Activated naive CD8-positive, alpha-beta T cell (primary cell): Measurements from ENCODE around the gene SLC16A5.
"Not testable (repeated sequence)": the region's sequence is repeated elsewhere in the genome, so short reads cannot be mapped to it uniquely, and the experiment has no call there.

Experiments used
- H3K27ac Mint-ChIP-seq: one replicate; pipeline ENCODE4 v1.8.0; 2021; ENCODE audit warnings: mixed read lengths
- H3K27me3 Mint-ChIP-seq: one replicate; pipeline ENCODE4 v1.8.0; 2021; ENCODE audit warnings: mixed read lengths
- H3K36me3 Mint-ChIP-seq: one replicate; pipeline ENCODE4 v1.8.0; 2021; ENCODE audit warnings: mixed read lengths
- H3K4me1 Mint-ChIP-seq: one replicate; pipeline ENCODE4 v1.8.0; 2021; ENCODE audit warnings: low read depth, mixed read lengths
- H3K4me3 Mint-ChIP-seq: one replicate; pipeline ENCODE4 v1.8.0; 2021; ENCODE audit warnings: mild to moderate bottlenecking, mixed read lengths
- H3K9me3 Mint-ChIP-seq: one replicate; pipeline ENCODE4 v1.8.0; 2021; ENCODE audit warnings: low read depth, mixed read lengths

SLC16A5 gene

GRCh38 chr17:75072909-75073308 lies 14.8 kb upstream of the SLC16A5 start:
- not testable (repeated sequence) for H3K27ac Mint-ChIP-seq, H3K4me1 Mint-ChIP-seq

DNA sequence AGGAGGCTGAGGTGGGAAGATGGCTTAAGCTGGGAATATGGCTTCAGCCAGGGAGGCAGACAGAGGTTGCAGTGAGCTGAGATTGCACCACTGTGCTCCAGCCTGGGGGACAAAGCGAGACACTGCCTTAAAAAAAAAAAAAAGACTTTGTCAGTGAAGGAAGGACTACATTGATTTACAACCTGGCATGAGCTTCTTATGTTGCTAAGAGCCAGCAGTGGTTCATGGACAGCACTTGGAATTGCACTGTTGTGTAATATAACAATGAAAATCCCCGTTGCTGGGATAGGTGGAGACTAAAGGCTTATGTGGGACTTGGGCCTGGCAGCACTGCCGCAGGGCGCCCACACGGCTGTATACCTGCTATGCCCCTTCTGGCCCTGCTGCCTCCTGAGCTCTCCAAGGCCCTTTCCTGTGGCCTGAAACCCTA lies 14.1 kb upstream of the SLC16A5 start:
- Mint-ChIP-seq H3K36me3 (no peaks in the 10 kb centered on the region), H3K4me1 (peaks cover 10% of the 10 kb centered on the region), H3K27me3 (no peaks in the 10 kb centered on the region), H3K9me3 (no peaks in the 10 kb centered on the region), H3K27ac (no peak overlapping the region), H3K4me3 (no peak overlapping the region)

More at GRCh38 chr17:75072909-75073308, 14.8 kb upstream of the SLC16A5 start:
- not testable (repeated sequence) for H3K9me3 Mint-ChIP-seq, H3K36me3 Mint-ChIP-seq, H3K27me3 Mint-ChIP-seq, H3K4me3 Mint-ChIP-seq

DNA sequence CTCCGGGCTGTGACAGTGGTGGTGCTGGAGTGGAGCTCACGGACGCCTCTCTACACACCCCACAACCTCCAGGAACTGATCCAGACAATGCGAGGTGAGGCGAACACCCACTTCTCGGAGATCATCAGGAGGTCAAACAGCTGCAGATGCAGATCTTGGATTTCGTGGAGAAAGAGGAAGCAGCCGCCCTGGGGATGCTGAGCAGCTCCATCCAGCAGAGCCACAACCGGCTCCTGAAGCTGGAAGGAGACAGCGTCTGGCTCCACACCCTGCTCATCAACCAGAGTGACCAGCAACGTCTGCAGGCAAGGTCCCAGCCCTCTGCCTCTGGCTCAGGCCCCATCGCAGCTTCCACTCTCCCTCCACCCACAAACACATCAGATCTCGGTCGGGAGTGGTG lies 13.2 kb upstream of the SLC16A5 start:
- no peaks in the 10 kb centered on the region for H3K27me3 Mint-ChIP-seq
- H3K4me3 Mint-ChIP-seq = no peak overlapping the region

DNA sequence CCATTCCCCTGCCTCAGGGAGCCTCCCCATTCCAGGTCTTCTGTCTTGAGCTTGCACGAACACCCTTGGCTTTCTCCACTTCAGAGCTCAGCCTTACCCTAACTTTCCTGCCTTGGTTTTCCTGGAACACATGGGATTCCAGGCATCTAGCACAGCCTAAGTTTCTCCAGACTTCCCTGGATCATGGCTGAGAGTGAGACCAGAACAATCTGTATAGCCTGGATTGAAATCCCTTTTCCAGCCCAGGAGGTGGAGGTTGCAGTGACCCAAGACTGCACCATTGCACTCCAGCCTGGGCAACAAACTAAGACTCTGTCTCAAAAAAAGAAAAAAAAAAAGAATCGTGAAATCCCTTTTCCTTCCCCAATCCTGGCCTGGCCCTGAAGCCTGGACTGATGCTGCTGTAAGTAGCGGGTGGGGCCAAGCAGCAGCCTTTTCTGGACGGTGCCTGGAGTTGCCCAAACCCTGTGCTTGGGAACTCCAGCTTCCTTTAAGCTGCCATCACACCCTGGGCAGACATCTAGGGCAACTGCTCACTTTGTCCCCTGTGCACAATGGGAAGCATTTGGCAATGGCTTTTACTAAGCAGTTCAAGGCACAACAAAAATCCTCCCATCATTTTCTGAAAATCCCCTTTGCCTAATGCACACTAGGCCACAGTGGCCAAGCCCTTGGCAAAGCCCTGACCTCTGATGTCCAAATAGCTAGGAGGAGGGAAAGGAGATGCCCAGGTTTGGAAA lies 12.0 kb upstream of the SLC16A5 start:
- Mint-ChIP-seq H3K9me3 (no peaks in the 10 kb centered on the region), H3K4me3 (no peak overlapping the region), H3K4me1 (peaks cover 9% of the 10 kb centered on the region), H3K27me3 (no peaks in the 10 kb centered on the region), H3K36me3 (no peaks in the 10 kb centered on the region), H3K27ac (no peak overlapping the region)

More for the DNA sequence above, 13.2 kb upstream of the SLC16A5 start:
- Mint-ChIP-seq H3K27ac (no peak overlapping the region), H3K36me3 (no peaks in the 10 kb centered on the region), H3K4me1 (peaks cover 7% of the 10 kb centered on the region), H3K9me3 (no peaks in the 10 kb centered on the region)

DNA sequence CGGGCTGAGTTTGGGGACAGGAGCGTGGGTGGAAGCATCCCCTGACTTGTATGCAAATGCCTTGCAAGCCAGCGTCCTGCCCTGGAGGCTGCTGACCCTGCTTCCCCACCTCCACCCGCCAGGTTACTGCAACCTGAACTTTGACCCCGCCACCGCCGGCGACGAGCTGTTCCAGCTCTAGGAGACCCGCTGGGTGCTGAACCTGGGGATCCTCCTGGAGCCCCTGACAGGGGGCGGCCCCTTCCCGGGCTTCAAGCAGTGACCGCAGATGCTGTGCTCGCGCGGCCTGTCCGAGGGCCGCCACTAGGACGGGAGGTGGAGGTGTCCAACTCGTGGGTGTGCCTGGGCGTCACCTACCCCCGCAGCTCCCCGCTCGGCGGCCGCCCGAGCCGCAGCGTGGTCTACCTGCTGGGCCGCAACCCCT lies 10.7 kb upstream of the SLC16A5 start:
- Mint-ChIP-seq H3K27ac (no peak overlapping the region), H3K4me3 (peak overlapping the region; percentile 69), H3K27me3 (no peaks in the 10 kb centered on the region), H3K9me3 (no peaks in the 10 kb centered on the region), H3K36me3 (no peaks in the 10 kb centered on the region), H3K4me1 (peaks cover 9% of the 10 kb centered on the region)

DNA sequence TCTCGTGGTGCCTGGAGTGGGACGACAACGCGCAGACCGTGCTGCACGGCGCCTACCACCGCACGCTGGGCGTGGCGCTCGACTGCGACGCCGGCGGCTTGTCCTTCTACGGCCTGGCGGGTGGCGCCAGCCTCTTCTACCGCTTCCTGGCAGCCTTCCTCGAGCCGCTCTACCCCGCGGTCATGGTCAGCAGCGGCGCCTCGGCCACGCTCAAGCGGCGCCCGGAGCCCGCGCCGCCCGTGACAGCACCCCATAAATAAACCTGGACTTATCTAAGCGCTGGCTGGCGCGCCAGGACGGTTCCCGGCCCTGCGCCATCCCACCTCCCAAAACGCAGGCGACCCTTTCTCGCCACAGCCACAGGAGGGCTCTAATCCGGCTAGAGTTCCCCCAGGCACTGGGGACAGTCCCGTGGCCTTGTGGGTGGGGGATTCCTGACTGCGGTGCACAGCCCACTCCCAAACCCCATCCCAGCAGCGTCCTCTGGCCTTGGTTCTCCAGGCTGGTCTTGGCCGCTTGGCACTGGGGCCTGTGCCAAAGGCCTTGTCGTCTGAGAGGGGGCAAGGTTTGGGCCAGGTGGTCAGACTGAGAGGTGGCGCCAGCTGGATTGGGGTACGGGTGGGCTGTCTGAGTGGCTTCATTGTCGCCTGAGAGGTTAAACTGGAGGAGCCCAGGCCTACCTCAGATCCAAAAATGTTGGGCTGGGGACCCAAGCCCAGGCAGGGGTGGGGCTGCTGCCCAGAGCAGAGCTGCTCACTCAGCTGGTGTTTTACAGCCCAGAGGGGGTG lies 10.1 kb upstream of the SLC16A5 start:
- H3K36me3 Mint-ChIP-seq = no peaks in the 10 kb centered on the region
- H3K4me3 Mint-ChIP-seq = peak overlapping the region; percentile 69
- H3K27ac Mint-ChIP-seq = no peak overlapping the region
- H3K4me1 Mint-ChIP-seq = peaks cover 12% of the 10 kb centered on the region
- no peaks in the 10 kb centered on the region for H3K9me3 Mint-ChIP-seq
- H3K27me3 Mint-ChIP-seq = no peaks in the 10 kb centered on the region

DNA sequence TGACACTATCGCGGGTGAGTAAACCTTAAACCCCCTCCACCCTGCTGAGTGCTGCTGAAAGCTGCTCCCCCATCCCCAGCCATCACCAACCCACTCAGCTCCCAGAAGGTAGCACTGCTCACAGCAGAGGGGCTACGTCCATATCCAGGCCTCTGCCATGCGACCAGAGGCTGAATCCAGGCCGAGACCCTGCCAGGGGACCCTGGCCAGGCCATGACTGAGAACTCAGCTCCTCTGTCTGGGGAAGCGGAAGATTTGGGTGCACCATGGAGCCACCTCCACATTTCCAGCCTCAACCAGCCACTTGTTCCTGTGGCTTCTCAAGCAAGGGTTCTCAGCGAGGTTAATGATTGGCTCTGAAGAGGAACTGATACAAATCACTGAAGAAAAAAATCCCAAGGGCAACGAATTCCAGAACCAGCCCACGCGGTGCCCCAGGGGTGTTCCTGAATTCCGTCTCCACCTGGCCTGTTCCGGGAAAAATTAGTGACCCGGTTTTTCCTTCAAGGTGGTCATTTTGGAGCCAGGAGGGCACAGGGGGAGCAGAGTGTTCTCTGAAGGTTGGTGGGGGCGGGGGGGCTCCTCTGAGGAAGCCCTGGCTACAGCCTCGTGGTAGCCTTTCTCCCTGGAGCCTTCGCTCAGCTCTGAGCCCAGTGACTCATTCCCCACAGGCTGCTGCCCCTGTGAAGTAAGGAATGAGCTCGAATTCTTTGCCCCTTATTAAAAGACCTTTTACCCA lies 9.3 kb upstream of the SLC16A5 start:
- H3K27me3 Mint-ChIP-seq = no peaks in the 10 kb centered on the region
- H3K4me1 Mint-ChIP-seq = peaks cover 13% of the 10 kb centered on the region
- no peaks in the 10 kb centered on the region for H3K9me3 Mint-ChIP-seq
- H3K27ac Mint-ChIP-seq = no peak overlapping the region
- no peaks in the 10 kb centered on the region for H3K36me3 Mint-ChIP-seq
- no peak overlapping the region for H3K4me3 Mint-ChIP-seq

GRCh38 chr17:75079023-75079373 lies 8.8 kb upstream of the SLC16A5 start:
- Mint-ChIP-seq H3K4me1 (peaks cover 17% of the 10 kb centered on the region), H3K36me3 (no peaks in the 10 kb centered on the region), H3K27me3 (no peaks in the 10 kb centered on the region), H3K27ac (no peak overlapping the region), H3K4me3 (no peak overlapping the region), H3K9me3 (no peaks in the 10 kb centered on the region)

DNA sequence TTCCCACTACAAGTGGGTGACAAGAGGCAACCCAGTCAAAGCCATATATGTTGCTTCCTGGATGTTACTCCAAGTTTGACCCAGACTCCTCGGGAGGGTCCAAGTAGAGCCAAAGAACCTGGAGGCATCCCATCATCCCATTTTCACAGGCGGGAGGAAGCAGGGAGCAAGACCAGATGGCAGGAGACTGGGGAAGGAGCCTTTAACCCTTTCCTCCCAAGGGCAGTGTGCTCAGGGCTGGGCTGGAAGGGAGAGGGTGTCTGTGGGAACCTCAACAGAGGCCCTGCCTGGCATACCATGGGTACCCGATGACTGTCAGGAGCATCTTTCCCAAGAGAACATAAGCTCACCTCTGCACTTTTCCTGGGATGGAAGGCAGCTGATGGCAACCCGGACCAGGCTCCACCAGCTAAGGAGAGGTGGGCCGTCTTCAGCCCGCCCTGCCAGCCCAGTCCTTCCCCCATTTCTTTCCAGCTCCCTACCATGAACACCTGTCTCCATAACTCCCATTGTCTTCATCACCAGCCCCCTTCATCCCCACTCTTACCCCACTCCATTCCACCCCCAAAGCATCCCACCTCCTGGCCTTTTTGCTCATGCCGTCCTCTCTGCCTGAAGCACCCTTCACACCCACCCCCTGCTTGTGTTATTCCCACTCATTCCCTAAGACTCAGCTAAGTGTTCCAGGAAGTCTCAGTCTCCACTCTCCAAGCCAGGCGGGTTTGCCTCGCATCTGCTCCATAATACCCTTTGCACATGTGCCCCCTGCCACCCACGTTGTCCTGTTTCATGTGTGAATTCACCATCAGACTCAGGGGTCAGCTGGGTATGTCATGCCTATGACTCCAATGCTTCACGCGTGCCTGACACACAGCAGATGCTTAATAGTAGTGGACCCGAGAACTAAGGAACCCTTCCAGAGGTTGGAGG lies 5.9 kb upstream of the SLC16A5 start:
- H3K27ac Mint-ChIP-seq = no peak overlapping the region
- H3K4me1 Mint-ChIP-seq = peaks cover 28% of the 10 kb centered on the region
- H3K27me3 Mint-ChIP-seq = no peaks in the 10 kb centered on the region
- H3K4me3 Mint-ChIP-seq = no peak overlapping the region
- no peaks in the 10 kb centered on the region for H3K9me3 Mint-ChIP-seq
- H3K36me3 Mint-ChIP-seq = no peaks in the 10 kb centered on the region

- H3K4me3 Mint-ChIP-seq = no peak overlapping the region
- H3K27ac Mint-ChIP-seq = no peak overlapping the region
- no peaks in the 10 kb centered on the region for H3K27me3 Mint-ChIP-seq
- H3K4me1 Mint-ChIP-seq = peaks cover 28% of the 10 kb centered on the region
- no peaks in the 10 kb centered on the region for H3K36me3 Mint-ChIP-seq
- no peaks in the 10 kb centered on the region for H3K9me3 Mint-ChIP-seq
Observed at GRCh38 chr17:75082683-75083082, 5.1 kb upstream of the SLC16A5 start.

DNA sequence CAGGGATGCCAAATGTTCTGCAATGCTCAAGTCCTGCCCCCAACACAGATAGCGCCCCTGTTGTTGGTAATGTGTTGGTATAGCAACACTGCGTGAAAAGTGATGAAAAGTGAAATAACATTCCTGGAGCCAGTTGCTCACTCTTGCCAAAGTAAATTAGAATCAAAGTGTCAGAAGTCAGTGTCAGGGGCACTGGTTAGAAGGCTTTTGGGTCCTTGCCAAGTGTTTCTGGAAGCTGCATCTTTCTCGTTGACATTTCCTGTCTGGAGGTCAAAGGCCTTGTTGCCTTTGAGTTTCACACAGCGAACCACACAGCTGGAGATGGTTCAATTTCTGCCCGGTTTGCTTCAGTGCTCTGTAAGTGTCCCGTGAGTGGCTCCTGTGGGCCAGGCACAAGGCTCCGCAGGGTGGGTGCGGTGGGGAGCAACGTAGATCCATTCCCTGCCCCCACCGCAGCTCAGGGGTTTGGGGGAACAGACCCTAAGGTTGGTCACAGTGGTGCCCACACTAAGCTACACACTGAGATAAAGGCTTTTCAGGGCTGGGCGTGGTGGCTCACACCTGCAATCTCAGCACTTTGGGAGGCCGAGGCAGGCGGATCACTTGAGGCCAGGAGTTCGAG lies 3.6 kb upstream of the SLC16A5 start:
- Mint-ChIP-seq H3K9me3 (no peaks in the 10 kb centered on the region), H3K36me3 (no peaks in the 10 kb centered on the region), H3K27me3 (no peaks in the 10 kb centered on the region), H3K27ac (peak overlapping the region; percentile 46), H3K4me3 (no peak overlapping the region), H3K4me1 (peaks cover 34% of the 10 kb centered on the region)

DNA sequence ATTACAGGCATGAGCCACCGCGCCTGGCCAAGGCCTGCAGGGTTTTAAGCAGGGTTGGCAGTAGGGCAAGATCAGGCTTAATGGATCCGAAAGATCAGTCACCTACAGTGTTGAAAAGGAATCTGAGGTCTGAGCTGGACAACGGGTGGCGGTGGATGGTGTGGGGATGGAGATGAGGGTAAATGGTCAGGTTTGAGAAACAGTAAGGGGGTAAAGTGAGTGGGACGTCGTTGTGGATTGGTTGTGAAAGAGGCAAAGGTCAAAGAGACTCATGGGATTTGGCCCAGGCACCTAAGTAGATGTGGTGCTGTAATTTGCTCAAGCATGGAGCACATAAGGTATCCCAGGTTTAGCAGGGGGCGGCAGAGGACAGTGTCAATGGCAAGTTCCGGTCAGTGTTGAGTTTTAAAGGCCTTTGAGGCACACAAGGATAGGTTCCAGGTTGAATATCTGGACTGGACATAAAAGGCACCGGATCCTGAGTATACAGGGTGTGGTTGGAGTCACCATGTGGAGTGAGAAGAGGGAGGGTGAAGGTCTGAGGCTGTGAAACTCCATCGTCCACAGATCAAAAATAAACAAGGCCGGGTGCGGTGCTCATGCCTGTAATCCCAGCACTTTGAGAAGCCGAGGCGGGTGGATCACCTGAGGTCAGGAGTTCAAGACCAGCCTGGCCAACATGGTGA lies 1.1 kb upstream of the SLC16A5 start:
- H3K27me3 Mint-ChIP-seq = no peaks in the 10 kb centered on the region
- peak overlapping the region; percentile 23 for H3K27ac Mint-ChIP-seq
- peaks cover 46% of the 10 kb centered on the region for H3K4me1 Mint-ChIP-seq
- H3K36me3 Mint-ChIP-seq = no peaks in the 10 kb centered on the region
- H3K9me3 Mint-ChIP-seq = no peaks in the 10 kb centered on the region
- peak overlapping the region; percentile 75 for H3K4me3 Mint-ChIP-seq

- H3K4me1 Mint-ChIP-seq = peaks cover 46% of the 10 kb centered on the region
- no peak overlapping the region for H3K27ac Mint-ChIP-seq
- H3K36me3 Mint-ChIP-seq = no peaks in the 10 kb centered on the region
- H3K9me3 Mint-ChIP-seq = no peaks in the 10 kb centered on the region
- H3K4me3 Mint-ChIP-seq = peak overlapping the region; percentile 75
- no peaks in the 10 kb centered on the region for H3K27me3 Mint-ChIP-seq
Observed at GRCh38 chr17:75087182-75087557, 584 bp upstream of the SLC16A5 start.
